ENCODE results near the gene MYBPHL. TPM values are rescaled to one million over a fixed set of nuclear protein-coding genes. Genes with fewer than 3 reads are reported as not detected.
"Not testable (repeated sequence)": the region's sequence is repeated elsewhere in the genome, so short reads cannot be mapped to it uniquely, and the experiment has no call there.

MYBPHL gene
- total RNA-seq, 2 donors from 2014 or later: not detected

DNA sequence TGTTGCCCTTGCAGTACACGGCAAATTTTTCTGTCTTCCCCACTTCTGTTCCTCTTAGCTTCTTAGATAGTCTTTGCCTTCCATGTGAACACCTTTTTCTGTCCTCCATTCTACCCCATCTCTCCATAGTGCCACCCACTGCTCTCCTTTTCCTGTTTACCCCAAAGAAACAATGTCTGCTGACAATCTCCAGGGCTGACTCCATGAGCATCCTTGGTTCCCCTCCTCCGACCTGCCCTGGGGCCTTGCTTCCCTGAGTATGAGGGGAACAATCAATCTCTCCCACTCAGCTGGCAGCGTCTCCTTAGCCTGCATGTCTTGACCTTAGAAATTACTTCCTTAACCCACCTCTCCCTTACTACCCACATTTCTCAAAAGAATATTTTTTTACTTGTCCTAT is 12.3 kb upstream of the MYBPHL start:
- no peaks in the 10 kb centered on the region for H3K9me3 Mint-ChIP-seq
- DNase-seq (ENCODE audit: low spot score) (no peak), ATAC-seq (no peak)
- no peaks in the 10 kb centered on the region for H3K36me3 Mint-ChIP-seq
- no peaks in the 10 kb centered on the region for H3K27me3 Mint-ChIP-seq
- H3K4me3 Mint-ChIP-seq: no peak overlapping the region
- peaks cover 0 to 6% of the 10 kb centered on the region in 2 donors for H3K4me1 Mint-ChIP-seq (ENCODE audit: low read depth in 2 of 2)
- H3K27ac Mint-ChIP-seq: no peak overlapping the region

DNA sequence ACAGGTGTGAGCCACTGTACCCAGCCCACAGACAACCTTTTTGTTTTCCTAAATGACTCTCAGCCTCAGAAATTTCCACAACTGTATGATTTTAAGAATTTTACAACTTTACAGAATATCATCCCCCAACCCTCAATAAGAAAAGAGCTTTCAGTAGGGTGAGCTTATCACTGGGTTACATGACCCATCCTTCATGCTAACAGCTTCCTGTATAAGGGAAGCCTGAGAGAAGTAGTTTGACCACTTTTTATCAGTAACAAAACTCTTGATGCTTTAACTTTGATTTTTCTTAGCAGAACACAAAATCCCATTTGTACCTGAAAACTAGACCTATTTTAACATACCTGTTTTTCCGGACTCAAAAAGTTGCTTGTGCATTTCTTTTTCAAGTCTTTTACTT is 9.7 kb upstream of the MYBPHL start:
- H3K4me1 Mint-ChIP-seq (ENCODE audit: low read depth in 2 of 2): no peaks in the 10 kb centered on the region
- no peak for ATAC-seq
- H3K27me3 Mint-ChIP-seq: no peaks in the 10 kb centered on the region
- no peaks in the 10 kb centered on the region for H3K9me3 Mint-ChIP-seq
- H3K27ac Mint-ChIP-seq: no peak overlapping the region
- H3K36me3 Mint-ChIP-seq: no peaks in the 10 kb centered on the region
- H3K4me3 Mint-ChIP-seq: no peak overlapping the region
- DNase-seq (ENCODE audit: low spot score): no peak

DNA sequence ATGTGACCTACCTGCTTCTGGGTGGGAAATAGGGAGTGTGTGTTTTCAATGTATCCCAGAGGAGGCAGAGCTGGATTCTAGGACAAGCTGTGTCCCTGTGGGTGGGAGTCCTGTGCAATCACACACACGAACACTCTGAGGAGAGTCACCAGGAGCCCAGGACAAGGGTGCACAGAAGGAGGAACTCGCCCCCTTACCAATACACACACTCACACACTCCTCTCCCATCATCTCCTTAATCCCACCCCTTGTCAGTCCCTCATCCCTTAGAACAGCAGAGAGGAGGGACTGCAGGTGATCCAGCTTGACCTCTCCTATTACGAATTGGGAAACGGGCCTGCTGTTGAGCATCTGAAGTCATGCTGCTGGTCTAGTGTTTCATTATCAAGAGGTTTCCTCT is 8.5 kb upstream of the MYBPHL start:
- H3K9me3 Mint-ChIP-seq: no peaks in the 10 kb centered on the region
- H3K4me3 Mint-ChIP-seq: no peak overlapping the region
- DNase-seq (ENCODE audit: low spot score): no peak

DNA sequence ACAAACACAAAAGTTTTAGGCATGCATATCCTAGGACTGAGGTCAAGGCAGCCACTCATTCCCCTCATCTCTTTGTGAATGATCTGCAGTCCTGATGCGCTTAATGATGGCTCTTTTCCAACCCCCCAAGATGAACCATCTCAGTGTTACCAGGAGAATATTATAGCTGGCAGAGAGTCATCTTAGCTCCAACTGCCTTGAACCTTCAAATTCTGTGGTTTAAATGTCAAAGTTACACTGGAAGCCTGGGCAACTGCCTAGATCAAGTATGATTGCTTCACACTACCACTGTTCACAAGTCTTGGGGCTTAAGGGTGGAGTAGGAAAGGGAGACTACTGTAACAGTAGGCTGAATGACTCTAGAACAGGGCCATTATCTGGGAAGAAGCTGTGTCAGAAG is 8.0 kb upstream of the MYBPHL start:
- ATAC-seq (no peak), DNase-seq (ENCODE audit: low spot score) (no peak)
- Mint-ChIP-seq H3K4me3 (no peak overlapping the region), H3K4me1 (ENCODE audit: low read depth in 2 of 2) (no peaks in the 10 kb centered on the region), H3K36me3 (no peaks in the 10 kb centered on the region), H3K27ac (no peak overlapping the region), H3K9me3 (no peaks in the 10 kb centered on the region), H3K27me3 (no peaks in the 10 kb centered on the region)

More for the DNA sequence above, 8.5 kb upstream of the MYBPHL start:
- H3K4me1 Mint-ChIP-seq (ENCODE audit: low read depth in 2 of 2): no peaks in the 10 kb centered on the region
- no peaks in the 10 kb centered on the region for H3K27me3 Mint-ChIP-seq
- no peak for ATAC-seq
- no peaks in the 10 kb centered on the region for H3K36me3 Mint-ChIP-seq
- no peak overlapping the region for H3K27ac Mint-ChIP-seq

DNA sequence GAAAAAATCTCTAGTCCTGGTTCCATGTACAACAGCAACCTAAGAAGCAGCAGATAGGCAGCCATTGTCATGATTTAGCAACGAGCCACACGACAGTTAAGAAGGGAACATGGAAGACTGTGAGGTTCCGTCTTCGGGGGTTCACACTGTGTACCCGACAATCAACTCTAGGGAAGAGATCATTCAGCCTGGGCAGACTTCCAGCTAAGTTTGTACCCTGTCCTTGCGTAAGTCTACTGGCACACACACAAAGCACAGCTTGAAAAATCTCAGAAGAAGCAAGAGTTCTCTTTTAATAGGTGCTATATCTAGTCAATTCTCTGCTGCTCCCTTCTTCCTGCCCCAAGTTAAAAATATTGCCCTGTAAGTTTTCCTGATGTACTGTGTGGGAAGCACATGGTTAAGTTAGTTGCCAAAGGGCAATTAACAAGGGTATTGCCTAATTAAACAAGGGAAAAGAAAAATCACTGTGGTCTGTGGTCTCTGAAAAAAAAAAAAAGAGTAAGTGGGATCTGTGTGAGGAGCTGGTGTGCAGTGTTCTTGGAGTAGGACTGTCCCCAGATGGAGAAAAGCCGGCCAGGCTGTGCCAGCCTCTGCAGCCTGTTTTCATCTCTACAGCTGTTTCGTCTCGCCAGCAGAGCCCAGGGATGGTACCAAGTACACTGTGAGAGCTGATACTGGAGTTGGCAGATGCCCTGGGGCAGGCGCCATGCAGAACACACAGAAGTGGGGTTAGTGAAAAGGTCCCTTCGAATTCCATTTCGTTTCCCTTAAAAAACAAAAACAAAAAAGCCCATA is 6.4 kb upstream of the MYBPHL start:
- Mint-ChIP-seq H3K36me3 (no peaks in the 10 kb centered on the region), H3K4me3 (no peak overlapping the region), H3K4me1 (ENCODE audit: low read depth in 2 of 2) (no peaks in the 10 kb centered on the region), H3K27ac (no peak overlapping the region), H3K27me3 (peaks cover 0 to 7% of the 10 kb centered on the region in 2 donors), H3K9me3 (no peaks in the 10 kb centered on the region)
- no peak for DNase-seq (ENCODE audit: low spot score)
- no peak for ATAC-seq

DNA sequence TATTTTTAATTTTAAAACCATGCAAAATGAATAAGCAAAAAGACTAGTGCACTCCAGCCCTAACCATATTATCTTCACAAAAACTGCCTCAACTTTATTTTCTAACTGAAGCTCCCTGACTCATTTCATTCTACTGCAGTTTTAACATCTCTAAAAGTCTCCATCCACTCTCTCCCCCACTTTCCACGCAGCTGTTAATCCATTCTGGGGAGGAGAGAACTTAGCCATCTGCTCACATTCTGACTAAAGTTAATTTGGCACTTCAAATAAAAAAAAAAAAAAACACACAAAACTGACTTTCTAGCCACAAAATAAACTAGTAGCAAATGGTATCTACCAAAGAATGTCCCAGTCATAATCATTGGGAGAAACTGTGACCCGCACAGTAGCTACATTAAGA is 5.4 kb upstream of the MYBPHL start:
- Mint-ChIP-seq H3K27me3 (peaks cover 0 to 7% of the 10 kb centered on the region in 2 donors), H3K4me3 (no peak overlapping the region), H3K27ac (no peak overlapping the region), H3K9me3 (no peaks in the 10 kb centered on the region), H3K4me1 (ENCODE audit: low read depth in 2 of 2) (no peaks in the 10 kb centered on the region), H3K36me3 (no peaks in the 10 kb centered on the region)
- ATAC-seq: no peak
- DNase-seq (ENCODE audit: low spot score): no peak

DNA sequence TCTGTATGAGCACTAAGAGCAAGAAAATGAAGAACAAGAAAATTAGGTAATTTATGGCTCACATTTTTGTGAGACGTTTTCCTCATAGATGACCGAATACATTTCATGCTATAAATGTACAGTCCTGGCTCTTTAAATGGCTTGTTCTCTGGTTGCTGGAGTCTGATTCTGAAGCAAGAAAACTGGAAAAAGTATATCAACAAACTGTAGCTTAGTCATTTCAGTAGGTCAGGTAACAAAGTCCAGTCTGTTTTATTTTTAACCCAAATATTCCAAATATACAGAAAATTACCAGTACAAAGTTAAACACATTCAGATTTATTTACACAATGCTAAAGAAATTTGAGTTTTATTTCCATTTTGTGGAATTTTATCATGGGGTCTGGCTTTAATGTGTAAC is 2.5 kb upstream of the MYBPHL start:
- H3K27ac Mint-ChIP-seq: no peak overlapping the region
- H3K4me1 Mint-ChIP-seq (ENCODE audit: low read depth in 2 of 2): no peaks in the 10 kb centered on the region
- DNase-seq (ENCODE audit: low spot score): no peak
- no peak for ATAC-seq
- peaks cover 0 to 7% of the 10 kb centered on the region in 2 donors for H3K27me3 Mint-ChIP-seq
- H3K9me3 Mint-ChIP-seq: no peaks in the 10 kb centered on the region
- no peaks in the 10 kb centered on the region for H3K36me3 Mint-ChIP-seq
- no peak overlapping the region for H3K4me3 Mint-ChIP-seq

DNA sequence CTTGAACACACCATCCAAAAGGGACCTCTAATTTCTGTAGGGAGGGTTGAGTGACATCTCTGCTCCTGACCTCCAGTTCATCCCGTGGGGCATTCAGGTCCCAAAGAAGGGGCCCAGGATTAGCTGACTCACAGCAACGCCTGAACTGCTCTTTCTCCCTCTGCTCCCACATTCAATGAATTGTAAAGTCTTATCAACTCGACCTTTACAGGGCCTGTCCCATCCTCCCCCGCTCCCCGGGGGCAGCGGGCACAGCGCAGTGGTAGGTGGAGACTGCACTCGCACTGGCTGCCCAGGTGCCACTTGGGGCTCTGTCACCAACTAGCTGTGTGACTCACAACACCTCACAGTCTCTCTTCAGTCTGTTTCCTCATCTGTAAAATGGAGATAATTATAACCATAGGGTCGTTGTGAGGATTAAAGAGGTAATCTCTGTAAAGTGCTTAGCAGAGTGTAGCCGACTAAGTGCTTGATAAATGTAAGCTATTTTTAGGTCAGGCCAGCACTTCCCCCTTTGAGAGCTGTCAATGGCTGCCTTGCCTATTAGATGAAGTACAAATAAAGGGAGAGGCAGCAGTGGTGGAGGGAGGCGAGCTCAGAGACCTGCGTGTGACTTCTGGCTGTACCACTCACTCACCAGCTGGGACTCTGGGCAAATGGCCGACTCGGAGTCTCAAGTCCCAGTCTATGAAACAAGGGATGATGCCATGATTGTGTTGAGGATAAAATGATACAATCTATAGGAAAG is 637 bp upstream of the MYBPHL start:
- Mint-ChIP-seq H3K36me3 (no peaks in the 10 kb centered on the region), H3K27me3 (peaks cover 0 to 7% of the 10 kb centered on the region in 2 donors), H3K27ac (no peak overlapping the region), H3K4me3 (no peak overlapping the region), H3K4me1 (ENCODE audit: low read depth in 2 of 2) (no peaks in the 10 kb centered on the region), H3K9me3 (no peaks in the 10 kb centered on the region)
- ATAC-seq (no peak), DNase-seq (ENCODE audit: low spot score) (no peak)

DNA sequence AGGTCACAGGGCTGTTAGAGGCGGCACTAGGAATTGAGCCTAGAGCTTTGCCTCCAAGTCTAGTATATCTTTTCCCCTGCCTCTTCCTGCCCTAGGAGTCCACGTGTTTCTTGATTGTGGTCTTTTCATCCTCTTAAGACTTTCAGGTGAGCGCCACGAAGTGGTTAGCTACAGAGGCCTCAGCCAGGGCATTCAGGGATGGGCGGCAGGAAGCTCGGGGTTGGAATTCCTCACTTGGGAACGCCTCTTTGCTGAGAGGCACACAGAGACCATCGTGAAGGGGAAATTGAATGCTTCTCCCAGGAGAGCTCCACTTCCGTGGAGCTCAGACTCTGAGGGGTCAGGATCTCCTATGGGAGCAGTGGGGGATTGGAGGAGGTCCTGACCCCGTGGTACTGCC is 820 bp downstream of the MYBPHL start:
- not testable (repeated sequence) for H3K9me3 Mint-ChIP-seq; H3K27ac Mint-ChIP-seq; H3K4me3 Mint-ChIP-seq; H3K27me3 Mint-ChIP-seq; H3K36me3 Mint-ChIP-seq; ATAC-seq; H3K4me1 Mint-ChIP-seq (ENCODE audit: low read depth in 2 of 2); DNase-seq (ENCODE audit: low spot score)

DNA sequence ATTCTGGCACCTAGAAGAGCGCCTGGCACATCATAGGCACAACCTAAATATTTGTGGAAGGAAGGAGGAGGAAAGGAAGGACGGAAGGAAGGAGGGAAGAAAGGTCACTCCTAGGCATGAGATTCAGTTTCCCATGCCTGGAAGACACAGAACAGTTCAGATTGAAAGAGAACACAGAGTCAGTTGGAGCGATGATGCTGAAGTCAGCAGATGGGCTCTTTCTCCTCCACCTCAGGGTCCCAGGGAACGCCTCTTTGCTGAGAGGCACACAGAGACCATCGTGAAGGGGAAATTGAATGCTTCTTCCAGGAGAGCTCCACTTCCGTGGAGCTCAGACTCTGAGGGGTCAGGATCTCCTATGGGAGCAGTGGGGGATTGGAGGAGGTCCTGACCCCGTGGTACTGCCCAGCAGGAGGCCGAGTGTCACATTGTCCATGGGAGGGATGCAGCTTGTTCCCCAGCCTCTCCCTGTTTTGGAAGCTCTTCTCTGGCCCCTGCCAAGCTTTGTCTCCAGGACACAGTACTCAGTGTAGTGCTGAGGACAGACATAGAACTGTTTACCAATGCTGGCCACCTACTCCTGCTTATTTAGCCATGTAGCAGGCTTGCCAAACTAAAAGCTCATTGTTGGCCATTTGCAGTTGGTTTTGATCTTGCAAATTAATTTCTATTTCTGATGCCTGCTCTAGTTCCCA is 2.4 kb downstream of the MYBPHL start:
- DNase-seq (ENCODE audit: low spot score) (no peak), ATAC-seq (no peak)
- H3K4me1 Mint-ChIP-seq (ENCODE audit: low read depth in 2 of 2): no peaks in the 10 kb centered on the region
- H3K4me3 Mint-ChIP-seq: no peak overlapping the region
- H3K27ac Mint-ChIP-seq: no peak overlapping the region
- no peaks in the 10 kb centered on the region for H3K36me3 Mint-ChIP-seq
- H3K27me3 Mint-ChIP-seq: peaks cover 3 to 11% of the 10 kb centered on the region in 2 donors
- H3K9me3 Mint-ChIP-seq: no peaks in the 10 kb centered on the region

DNA sequence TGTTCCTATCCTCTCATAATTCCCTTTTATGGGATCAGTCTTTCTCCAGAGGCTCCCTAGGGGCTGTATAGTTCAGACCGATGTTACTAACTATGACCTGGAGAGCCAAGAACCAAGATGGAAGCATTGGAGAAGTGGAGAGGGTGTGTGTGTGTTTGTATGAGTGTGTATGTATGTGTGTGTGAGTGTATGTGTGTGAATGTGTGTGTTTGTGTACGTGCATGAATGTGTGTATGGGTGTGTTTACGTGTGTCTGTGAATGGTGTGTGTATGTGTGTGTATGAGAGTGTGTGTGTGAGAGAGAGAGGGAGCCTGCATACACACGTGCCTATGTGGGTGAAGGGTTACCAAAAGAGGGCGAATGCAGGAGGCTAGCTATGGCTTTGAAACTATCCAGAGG is 4.9 kb downstream of the MYBPHL start:
- H3K9me3 Mint-ChIP-seq: no peaks in the 10 kb centered on the region
- DNase-seq (ENCODE audit: low spot score) (no peak), ATAC-seq (no peak)
- H3K27ac Mint-ChIP-seq: no peak overlapping the region
- H3K27me3 Mint-ChIP-seq: peaks cover 6 to 14% of the 10 kb centered on the region in 2 donors
- no peaks in the 10 kb centered on the region for H3K4me1 Mint-ChIP-seq (ENCODE audit: low read depth in 2 of 2)
- no peak overlapping the region for H3K4me3 Mint-ChIP-seq
- no peaks in the 10 kb centered on the region for H3K36me3 Mint-ChIP-seq

DNA sequence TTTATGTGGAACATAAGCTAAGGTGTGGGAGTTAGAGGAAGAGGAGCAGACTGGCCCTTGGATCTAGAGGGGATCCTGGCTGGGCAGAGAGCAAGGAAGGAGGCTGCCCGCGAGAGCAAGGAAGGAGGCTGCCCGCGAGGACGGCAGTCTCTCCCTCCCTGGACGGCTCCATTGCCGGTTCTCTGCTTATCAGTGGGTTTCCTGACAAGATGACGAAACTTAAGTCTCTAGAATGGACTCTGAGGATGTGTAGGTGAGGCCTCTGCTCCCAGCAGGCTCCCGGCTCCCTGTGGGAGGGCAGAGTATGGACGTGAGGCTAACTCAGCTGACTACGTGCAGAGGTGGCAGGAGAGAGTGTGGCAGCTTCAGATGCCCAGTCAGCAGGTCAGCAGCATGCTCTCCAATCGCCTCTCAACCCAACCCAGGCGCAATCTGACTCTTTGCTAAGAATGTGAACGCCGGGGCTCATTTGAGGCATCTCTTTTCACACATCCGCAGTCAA is 6.1 kb downstream of the MYBPHL start:
- Mint-ChIP-seq H3K36me3 (no peaks in the 10 kb centered on the region), H3K9me3 (no peaks in the 10 kb centered on the region), H3K27ac (no peak overlapping the region), H3K4me1 (ENCODE audit: low read depth in 2 of 2) (no peaks in the 10 kb centered on the region), H3K4me3 (no peak overlapping the region), H3K27me3 (peaks cover 7 to 14% of the 10 kb centered on the region in 2 donors)
- ATAC-seq: no peak
- DNase-seq (ENCODE audit: low spot score): no peak

DNA sequence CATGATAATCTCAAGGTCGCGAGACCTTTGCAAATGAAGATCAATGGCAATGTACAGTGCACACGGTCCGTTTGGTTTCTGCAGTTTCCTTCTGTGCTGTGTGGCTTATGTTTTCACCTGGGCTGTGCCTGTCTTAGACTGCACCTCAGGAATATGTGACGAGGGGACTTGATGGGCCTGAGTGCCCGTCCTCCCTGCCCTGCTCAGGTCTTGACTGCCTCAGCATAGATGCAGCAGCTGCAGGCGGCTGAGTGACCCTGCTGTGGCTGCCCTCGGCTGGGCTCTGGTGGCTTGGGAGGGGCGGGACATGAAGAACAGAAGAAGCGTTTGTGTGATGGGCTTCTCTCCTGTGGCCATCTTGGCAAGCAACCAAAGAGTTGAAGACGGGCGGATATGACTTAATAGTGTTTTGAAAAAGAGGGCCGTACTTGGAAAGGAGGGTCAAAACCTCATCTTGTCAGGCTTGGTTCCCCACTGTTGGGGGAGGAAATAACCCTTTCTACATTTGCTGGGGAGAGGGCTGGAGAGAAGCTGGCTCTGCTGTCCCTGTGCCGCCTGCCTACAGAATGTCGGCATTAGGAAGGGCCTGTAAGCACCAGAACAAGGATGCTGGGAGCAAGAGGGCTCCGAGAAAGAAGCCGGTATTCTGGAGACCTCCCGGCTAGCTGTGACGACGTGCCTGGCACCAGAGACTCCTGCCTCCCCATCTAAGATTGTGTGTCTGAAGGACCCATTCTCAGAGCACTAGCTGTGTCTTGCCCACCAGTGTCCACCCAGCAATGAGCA is 7.1 kb downstream of the MYBPHL start:
- Mint-ChIP-seq H3K9me3 (no peaks in the 10 kb centered on the region), H3K4me3 (no peak overlapping the region), H3K36me3 (no peaks in the 10 kb centered on the region), H3K27ac (no peak overlapping the region), H3K27me3 (peaks cover 10 to 14% of the 10 kb centered on the region in 2 donors), H3K4me1 (ENCODE audit: low read depth in 2 of 2) (no peaks in the 10 kb centered on the region)
- ATAC-seq (no peak), DNase-seq (ENCODE audit: low spot score) (no peak)

All from natural killer cell treated with Interleukin-12 subunit alpha and Interleukin-12 subunit beta and Interleukin-15 and Interleukin-18, amount 100 ng/mL, for 72 hours (primary cell).